GM06990 (cell line): ENCODE data around the gene PLPP2.

Source experiments
- DNase-seq: peaks from one replicate; pipeline ENCODE4 v3.0.0-alpha.2; 2011; ENCODE audit not compliant: insufficient read length; ENCODE audit errors: extremely low read depth
- H3K27me3 ChIP-seq: replicated peaks from 2 replicates; pipeline ENCODE4 v1.6.0; 2011; ENCODE audit warnings: low read length; ENCODE audit not compliant: control insufficient read depth, insufficient read depth
- H3K36me3 ChIP-seq: 2 replicates; pipeline ENCODE4 v1.5.1; 2011; ENCODE audit warnings: low read length; ENCODE audit not compliant: control insufficient read depth, insufficient read depth
- H3K4me3 ChIP-seq: replicated peaks from 2 replicates; pipeline ENCODE4 v1.5.1; 2011; ENCODE audit warnings: low read depth, mild to moderate bottlenecking, control low read depth, low read length
- CTCF ChIP-seq: IDR thresholded peaks from 2 replicates; pipeline ENCODE4 v1.5.1; 2011; ENCODE audit warnings: low read length, control low read depth, mild to moderate bottlenecking, inconsistent platforms; ENCODE audit not compliant: insufficient read depth, poor library complexity, severe bottlenecking

The PLPP2 gene

GRCh38 chr19:281156-281853, 9.9 kb downstream of the PLPP2 start:
- no peaks in the 10 kb centered on the region for H3K36me3 ChIP-seq
- DNase-seq, result no peak
- no peak for TF ChIP-seq CTCF
- H3K4me3 ChIP-seq, result no peak overlapping the region
- H3K27me3 ChIP-seq, result peaks cover 1% of the 10 kb centered on the region

- H3K4me3 ChIP-seq, result no peak overlapping the region
- peaks cover 1% of the 10 kb centered on the region for H3K27me3 ChIP-seq
- no peaks in the 10 kb centered on the region for H3K36me3 ChIP-seq
- TF ChIP-seq CTCF, result no peak
- DNase-seq, result no peak
Observed at GRCh38 chr19:280541-281009, 10.6 kb downstream of the PLPP2 start.

GRCh38 chr19:279656-280055, 11.5 kb downstream of the PLPP2 start:
- no peak for TF ChIP-seq CTCF
- Histone ChIP-seq H3K27me3 (peaks cover 1% of the 10 kb centered on the region), H3K36me3 (no peaks in the 10 kb centered on the region), H3K4me3 (no peak overlapping the region)
- DNase-seq, result no peak

- DNase-seq, result no peak
- Histone ChIP-seq H3K36me3 (no peaks in the 10 kb centered on the region), H3K27me3 (peaks cover 1% of the 10 kb centered on the region), H3K4me3 (no peak overlapping the region)
- TF ChIP-seq CTCF, result no peak
Observed at GRCh38 chr19:279231-279630, 12.0 kb downstream of the PLPP2 start.

- Histone ChIP-seq H3K27me3 (peaks cover 1% of the 10 kb centered on the region; the same call in 1 of the 2 replicates), H3K4me3 (no peak overlapping the region), H3K36me3 (no peaks in the 10 kb centered on the region)
- no peak for TF ChIP-seq CTCF
- DNase-seq, result no peak
Observed at GRCh38 chr19:277581-278165, 13.5 kb downstream of the PLPP2 start.

- Histone ChIP-seq H3K4me3 (no peak overlapping the region), H3K36me3 (no peaks in the 10 kb centered on the region), H3K27me3 (peaks cover 1% of the 10 kb centered on the region; the same call in 1 of the 2 replicates)
- DNase-seq, result no peak
- TF ChIP-seq CTCF, result no peak
Observed at GRCh38 chr19:277131-277530, 14.1 kb downstream of the PLPP2 start.
